HG02840 (cell line): ENCODE measurements around the gene TP53TG5.
"Not testable (repeated sequence)": the region's sequence is repeated elsewhere in the genome, so short reads cannot be mapped to it uniquely, and the experiment has no call there.

Source experiments
- ATAC-seq: cut with Tn5 transposase; IDR thresholded peaks from one replicate; pipeline ENCODE4 v1.9.1; 2021; ENCODE audit warnings: mild to moderate bottlenecking, moderate library complexity, moderate number of reproducible peaks; ENCODE audit not compliant: unreplicated experiment, low FRiP score

Gene TP53TG5

GRCh38 chr20:45368221-45368980 is 9.7 kb downstream of the TP53TG5 start:
- ATAC-seq: peak; percentile 83

GRCh38 chr20:45367126-45367525 is 11.0 kb downstream of the TP53TG5 start:
- ATAC-seq: no peak

GRCh38 chr20:45366631-45367030 is 11.5 kb downstream of the TP53TG5 start:
- ATAC-seq: no peak

- no peak for ATAC-seq
Observed at GRCh38 chr20:45366192-45366591, 11.9 kb downstream of the TP53TG5 start.

GRCh38 chr20:45365444-45365970 is 12.6 kb downstream of the TP53TG5 start:
- no peak for ATAC-seq

GRCh38 chr20:45363611-45364492 is 14.3 kb downstream of the TP53TG5 start:
- no peak for ATAC-seq

- peak; percentile 83 for ATAC-seq
Observed at GRCh38 chr20:45362804-45363610, 15.1 kb downstream of the TP53TG5 start, which contains the start of gene SYS1. TSS of gene SYS1 (plus strand) at chr20:45363156. CDS start at chr20:45363532, 376 bp downstream.

- ATAC-seq: no peak
Observed at GRCh38 chr20:45361793-45362192, 16.3 kb downstream of the TP53TG5 start.

- ATAC-seq: no peak
Observed at GRCh38 chr20:45359406-45360148, 18.5 kb downstream of the TP53TG5 start.

GRCh38 chr20:45359069-45359405 is 19.1 kb downstream of the TP53TG5 start:
- ATAC-seq: no peak

- no peak for ATAC-seq
Observed at GRCh38 chr20:45358282-45359068, 19.6 kb downstream of the TP53TG5 start.

- ATAC-seq: no peak
Observed at GRCh38 chr20:45355209-45356084, 22.7 kb downstream of the TP53TG5 start.

- ATAC-seq: no peak
Observed at GRCh38 chr20:45354423-45355208, 23.5 kb downstream of the TP53TG5 start.

- ATAC-seq: no peak
Observed at GRCh38 chr20:45353746-45354145, 24.4 kb downstream of the TP53TG5 start.

GRCh38 chr20:45352729-45353128 is 25.4 kb downstream of the TP53TG5 start:
- ATAC-seq: no peak

GRCh38 chr20:45350795-45351194 is 27.3 kb downstream of the TP53TG5 start:
- not testable (repeated sequence) for ATAC-seq

GRCh38 chr20:45350217-45350616 is 27.9 kb downstream of the TP53TG5 start:
- no peak for ATAC-seq
